ENCODE results near the gene TF.

The TF gene

DNA sequence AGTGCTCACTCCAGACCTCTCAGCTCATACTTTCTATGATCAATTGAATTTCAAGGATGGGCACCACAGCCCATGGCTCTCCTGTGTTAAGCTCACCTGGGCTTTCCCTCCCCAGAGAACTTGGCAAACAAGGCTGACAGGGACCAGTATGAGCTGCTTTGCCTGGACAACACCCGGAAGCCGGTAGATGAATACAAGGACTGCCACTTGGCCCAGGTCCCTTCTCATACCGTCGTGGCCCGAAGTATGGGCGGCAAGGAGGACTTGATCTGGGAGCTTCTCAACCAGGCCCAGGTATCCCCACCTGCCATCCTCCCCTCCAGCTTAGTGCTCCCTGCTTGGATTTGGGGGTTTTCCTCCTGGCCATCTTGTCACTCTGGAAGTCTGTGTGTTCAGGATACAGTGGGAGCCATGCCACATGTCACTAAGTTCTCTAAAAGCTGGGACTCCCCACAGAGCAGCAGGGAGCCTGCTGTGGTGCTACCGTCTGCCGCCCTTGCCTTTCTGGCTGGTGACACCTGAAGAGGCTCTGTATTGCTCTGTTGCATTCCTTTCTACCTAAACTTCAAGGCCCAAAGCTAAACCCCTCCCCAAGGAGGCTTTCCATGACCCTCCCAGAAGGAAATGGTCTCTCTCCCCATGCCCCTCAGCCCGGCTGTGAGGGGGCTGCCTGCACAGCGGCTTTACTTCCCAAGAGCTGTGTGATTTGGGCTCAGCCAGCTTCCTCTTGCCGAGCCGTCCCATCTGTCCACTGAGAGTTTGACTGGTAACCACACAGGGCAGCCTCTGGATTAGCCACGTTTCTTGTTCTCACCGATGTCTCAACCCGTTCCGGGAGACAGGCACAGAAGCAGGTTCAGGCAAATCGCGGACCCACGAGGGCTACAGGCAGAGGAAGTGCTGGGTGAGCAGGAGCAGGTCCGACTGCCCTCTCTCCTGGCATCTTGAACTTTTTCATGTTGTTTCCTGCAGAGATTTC, 10.8 kb downstream of the TF start:
- no peaks in the 10 kb centered on the region for H3K36me3 ChIP-seq (ENCODE audit: control insufficient read depth in 2 of 2, insufficient read depth in 2 of 2, low read length in 2 of 2)
- H3K4me1 ChIP-seq (ENCODE audit: control insufficient read depth, insufficient read depth, low read length): no peaks in the 10 kb centered on the region
- H3K27me3 ChIP-seq (ENCODE audit: control insufficient read depth in 1 of 2, insufficient read depth in 2 of 2, low read length in 2 of 2): no peaks in the 10 kb centered on the region

DNA sequence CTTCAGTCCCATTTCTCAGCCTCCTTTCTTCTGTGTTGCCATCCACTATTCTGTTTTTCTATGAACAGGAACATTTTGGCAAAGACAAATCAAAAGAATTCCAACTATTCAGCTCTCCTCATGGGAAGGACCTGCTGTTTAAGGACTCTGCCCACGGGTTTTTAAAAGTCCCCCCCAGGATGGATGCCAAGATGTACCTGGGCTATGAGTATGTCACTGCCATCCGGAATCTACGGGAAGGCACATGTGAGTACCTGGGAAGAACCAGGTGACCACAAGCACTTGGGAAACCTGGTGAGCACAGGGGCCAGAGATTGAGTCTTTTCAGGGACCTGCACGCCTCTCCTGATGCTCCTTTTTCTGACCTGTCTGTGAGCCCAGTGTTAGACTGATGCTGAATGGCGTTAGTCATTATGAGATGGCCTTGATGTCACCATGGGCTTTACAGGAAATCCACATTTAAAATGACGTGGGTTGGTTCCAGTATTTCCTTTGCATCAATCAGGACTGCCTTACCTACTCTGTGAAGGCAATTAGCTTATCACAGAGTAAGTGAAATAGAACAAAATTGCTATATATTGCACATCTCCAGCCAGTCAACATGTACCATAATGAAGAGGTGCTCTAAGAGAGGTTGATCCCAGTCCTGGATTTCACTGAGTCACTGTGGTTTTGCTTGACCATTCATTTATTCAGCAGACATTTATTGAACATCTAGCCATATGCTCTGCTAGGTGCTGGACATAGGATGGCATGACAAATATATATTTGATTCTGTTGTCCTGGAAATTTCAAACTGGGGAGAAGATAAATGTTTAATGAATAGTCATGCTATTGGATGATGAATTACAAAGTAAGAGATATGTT, 11.7 kb downstream of the TF start:
- no peak overlapping the region for H3K4me3 ChIP-seq (ENCODE audit: low read length in 2 of 2)
- H3K9ac ChIP-seq (ENCODE audit: low read length in 2 of 2): no peak overlapping the region
- H3K36me3 ChIP-seq (ENCODE audit: control insufficient read depth in 2 of 2, insufficient read depth in 2 of 2, low read length in 2 of 2): no peaks in the 10 kb centered on the region
- no peaks in the 10 kb centered on the region for H3K9me3 ChIP-seq (ENCODE audit: control insufficient read depth in 2 of 2, low read length in 2 of 2)
- no peaks in the 10 kb centered on the region for H3K4me1 ChIP-seq (ENCODE audit: control insufficient read depth, insufficient read depth, low read length)
- no peaks in the 10 kb centered on the region for H3K27me3 ChIP-seq (ENCODE audit: control insufficient read depth in 1 of 2, insufficient read depth in 2 of 2, low read length in 2 of 2)
- no peak overlapping the region for H3K27ac ChIP-seq (ENCODE audit: low read length)

More for the DNA sequence above, 10.8 kb downstream of the TF start:
- H3K9ac ChIP-seq (ENCODE audit: low read length in 2 of 2): no peak overlapping the region
- H3K4me3 ChIP-seq (ENCODE audit: low read length in 2 of 2): no peak overlapping the region
- H3K9me3 ChIP-seq (ENCODE audit: control insufficient read depth in 2 of 2, low read length in 2 of 2): no peaks in the 10 kb centered on the region
- no peak overlapping the region for H3K27ac ChIP-seq (ENCODE audit: low read length)

DNA sequence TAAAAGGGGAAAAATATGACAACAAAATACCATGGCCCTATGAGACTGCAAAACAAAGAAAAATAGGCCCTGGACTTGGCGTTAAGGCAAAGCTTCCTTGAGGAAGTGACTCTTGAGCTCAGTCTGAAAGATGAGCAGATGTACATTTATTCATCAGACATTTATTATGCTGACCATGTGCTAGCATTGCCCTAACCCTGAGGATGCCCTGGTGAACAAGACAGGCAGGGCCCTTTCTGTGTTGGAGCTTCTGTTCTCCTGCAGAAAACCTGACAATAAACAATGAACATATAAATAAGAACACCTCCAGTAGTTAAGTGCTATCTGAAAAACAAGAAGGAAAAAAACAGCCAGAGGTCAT, 12.4 kb downstream of the TF start:
- Histone ChIP-seq H3K4me1 (ENCODE audit: control insufficient read depth, insufficient read depth, low read length) (no peaks in the 10 kb centered on the region), H3K36me3 (ENCODE audit: control insufficient read depth in 2 of 2, insufficient read depth in 2 of 2, low read length in 2 of 2) (no peaks in the 10 kb centered on the region), H3K27ac (ENCODE audit: low read length) (no peak overlapping the region), H3K27me3 (ENCODE audit: control insufficient read depth in 1 of 2, insufficient read depth in 2 of 2, low read length in 2 of 2) (no peaks in the 10 kb centered on the region), H3K9ac (ENCODE audit: low read length in 2 of 2) (no peak overlapping the region), H3K9me3 (ENCODE audit: control insufficient read depth in 2 of 2, low read length in 2 of 2) (no peaks in the 10 kb centered on the region), H3K4me3 (ENCODE audit: low read length in 2 of 2) (no peak overlapping the region)

DNA sequence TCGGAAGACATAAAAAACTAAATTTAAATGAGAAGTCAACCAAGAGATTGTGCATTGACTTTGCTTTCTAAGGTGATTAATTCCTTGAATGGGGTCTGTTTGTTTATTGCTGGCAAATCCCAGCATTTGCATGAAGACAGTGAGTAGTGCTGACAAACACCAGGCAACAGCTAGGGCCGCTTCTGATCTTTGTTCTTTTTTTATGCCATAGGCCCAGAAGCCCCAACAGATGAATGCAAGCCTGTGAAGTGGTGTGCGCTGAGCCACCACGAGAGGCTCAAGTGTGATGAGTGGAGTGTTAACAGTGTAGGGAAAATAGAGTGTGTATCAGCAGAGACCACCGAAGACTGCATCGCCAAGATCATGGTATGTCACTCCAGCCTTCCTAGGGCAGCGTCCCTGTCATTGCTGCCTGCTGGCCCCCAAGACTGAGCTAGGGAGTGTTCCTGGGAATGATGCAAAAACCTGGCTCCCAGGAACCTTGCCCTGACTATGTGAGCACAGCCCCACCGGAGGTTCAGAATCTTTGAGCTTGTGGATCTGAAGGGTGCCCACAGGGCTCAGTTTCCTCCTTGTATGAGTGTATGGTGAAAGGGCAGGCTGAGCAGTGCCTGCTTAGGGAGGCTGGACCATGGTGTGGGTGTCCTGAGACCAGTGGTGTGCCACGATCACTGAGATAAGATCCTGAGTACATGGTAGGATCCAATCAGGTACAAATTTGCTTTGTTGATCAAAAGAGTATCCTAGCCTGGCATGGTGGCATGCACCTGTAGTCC, 13.0 kb downstream of the TF start:
- no peak overlapping the region for H3K4me3 ChIP-seq (ENCODE audit: low read length in 2 of 2)
- no peaks in the 10 kb centered on the region for H3K27me3 ChIP-seq (ENCODE audit: control insufficient read depth in 1 of 2, insufficient read depth in 2 of 2, low read length in 2 of 2)
- no peaks in the 10 kb centered on the region for H3K36me3 ChIP-seq (ENCODE audit: control insufficient read depth in 2 of 2, insufficient read depth in 2 of 2, low read length in 2 of 2)
- H3K27ac ChIP-seq (ENCODE audit: low read length): no peak overlapping the region
- no peaks in the 10 kb centered on the region for H3K9me3 ChIP-seq (ENCODE audit: control insufficient read depth in 2 of 2, low read length in 2 of 2)
- no peaks in the 10 kb centered on the region for H3K4me1 ChIP-seq (ENCODE audit: control insufficient read depth, insufficient read depth, low read length)
- H3K9ac ChIP-seq (ENCODE audit: low read length in 2 of 2): no peak overlapping the region

DNA sequence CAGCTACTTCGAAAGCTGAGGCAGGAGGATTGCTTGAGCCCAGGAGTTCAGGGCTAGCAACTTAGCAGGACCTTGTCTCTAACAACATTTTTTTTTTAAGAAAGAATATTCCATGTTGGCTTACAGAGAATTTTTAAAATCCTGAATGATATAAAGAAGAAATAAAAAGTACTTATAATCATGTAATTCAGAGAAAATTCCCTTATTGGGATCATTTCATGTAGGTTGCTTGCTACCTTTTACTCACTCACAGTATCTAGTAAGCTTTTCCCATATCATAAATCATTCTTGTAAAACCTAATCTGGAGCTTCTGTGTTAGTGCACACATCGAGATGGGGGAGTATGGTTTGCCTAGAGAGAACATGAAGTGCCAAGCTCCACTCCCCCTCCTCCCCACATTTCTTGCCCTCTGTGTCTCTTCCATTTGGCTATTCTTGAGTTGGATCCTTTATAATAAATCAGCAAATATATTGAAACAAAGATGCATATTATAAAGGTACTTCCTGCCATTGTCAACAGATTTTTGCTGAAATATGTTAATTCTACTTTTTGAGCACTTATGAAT, 13.6 kb downstream of the TF start:
- H3K27ac ChIP-seq (ENCODE audit: low read length): no peak overlapping the region
- no peaks in the 10 kb centered on the region for H3K9me3 ChIP-seq (ENCODE audit: control insufficient read depth in 2 of 2, low read length in 2 of 2)
- H3K27me3 ChIP-seq (ENCODE audit: control insufficient read depth in 1 of 2, insufficient read depth in 2 of 2, low read length in 2 of 2): no peaks in the 10 kb centered on the region
- no peaks in the 10 kb centered on the region for H3K4me1 ChIP-seq (ENCODE audit: control insufficient read depth, insufficient read depth, low read length)
- no peak overlapping the region for H3K9ac ChIP-seq (ENCODE audit: low read length in 2 of 2)
- no peaks in the 10 kb centered on the region for H3K36me3 ChIP-seq (ENCODE audit: control insufficient read depth in 2 of 2, insufficient read depth in 2 of 2, low read length in 2 of 2)
- no peak overlapping the region for H3K4me3 ChIP-seq (ENCODE audit: low read length in 2 of 2)

DNA sequence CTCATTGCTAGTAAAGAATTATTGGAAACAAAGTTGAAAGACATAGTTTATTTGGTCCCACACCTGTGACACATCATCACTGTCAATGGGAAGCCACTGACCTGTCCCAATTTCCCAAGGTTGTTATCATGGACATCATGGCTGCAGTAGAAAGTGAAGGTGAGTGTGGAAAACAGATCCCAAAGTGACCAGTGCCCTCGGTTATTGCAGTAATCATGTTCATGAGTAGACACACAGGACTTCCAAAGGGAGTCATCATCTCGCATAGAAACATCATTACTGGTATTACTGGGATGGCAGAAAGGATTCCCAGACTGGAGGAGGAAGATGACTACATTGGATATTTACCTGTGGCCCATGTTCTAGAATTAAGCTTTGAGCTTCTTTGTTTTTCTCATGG, 14.7 kb downstream of the TF start:
- no peaks in the 10 kb centered on the region for H3K36me3 ChIP-seq (ENCODE audit: control insufficient read depth in 2 of 2, insufficient read depth in 2 of 2, low read length in 2 of 2)
- H3K27ac ChIP-seq (ENCODE audit: low read length): no peak overlapping the region
- no peak overlapping the region for H3K9ac ChIP-seq (ENCODE audit: low read length in 2 of 2)
- no peak overlapping the region for H3K4me3 ChIP-seq (ENCODE audit: low read length in 2 of 2)
- no peaks in the 10 kb centered on the region for H3K27me3 ChIP-seq (ENCODE audit: control insufficient read depth in 1 of 2, insufficient read depth in 2 of 2, low read length in 2 of 2)
- no peaks in the 10 kb centered on the region for H3K4me1 ChIP-seq (ENCODE audit: control insufficient read depth, insufficient read depth, low read length)
- H3K9me3 ChIP-seq (ENCODE audit: control insufficient read depth in 2 of 2, low read length in 2 of 2): no peaks in the 10 kb centered on the region

DNA sequence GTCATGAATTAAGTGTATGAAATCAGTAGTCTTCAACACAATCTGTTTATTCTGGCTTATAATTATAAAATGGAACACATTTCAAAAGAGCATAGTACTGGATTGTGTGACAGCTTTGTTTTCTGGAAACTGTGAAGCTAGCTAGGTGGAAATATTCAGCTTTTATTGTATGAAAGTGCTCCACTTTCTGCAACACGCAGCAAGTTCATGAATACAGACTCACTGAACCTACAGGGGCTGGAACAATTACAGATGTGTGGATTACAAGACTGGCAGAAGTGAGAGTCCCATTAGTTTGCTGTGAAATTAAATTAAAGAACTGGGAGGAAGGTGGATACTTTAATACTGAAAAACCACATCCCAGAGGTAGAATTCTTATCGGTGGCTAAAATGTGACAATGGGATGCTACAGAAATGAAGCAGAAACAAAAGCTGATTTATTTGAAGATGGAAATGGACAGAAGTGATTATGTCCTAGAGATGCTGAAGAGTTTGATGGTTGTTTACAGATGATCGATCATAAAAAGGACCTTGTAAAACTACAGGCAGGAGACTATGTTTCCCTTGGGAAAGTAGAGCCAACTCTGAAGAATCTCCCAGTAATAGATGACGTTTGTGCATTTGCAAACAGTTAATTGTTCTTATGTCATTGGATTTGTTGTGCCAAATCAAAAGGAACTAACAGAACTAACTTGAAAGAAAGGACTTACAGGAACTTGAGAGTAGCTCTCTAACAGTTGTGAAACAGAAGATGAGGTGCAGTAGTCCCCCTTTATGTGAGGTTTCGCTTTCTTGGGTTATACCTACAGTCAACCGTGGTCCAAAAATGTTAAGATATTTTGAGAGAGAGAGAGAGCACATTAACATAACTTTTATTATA, 15.7 kb downstream of the TF start:
- Histone ChIP-seq H3K36me3 (ENCODE audit: control insufficient read depth in 2 of 2, insufficient read depth in 2 of 2, low read length in 2 of 2) (no peaks in the 10 kb centered on the region), H3K9me3 (ENCODE audit: control insufficient read depth in 2 of 2, low read length in 2 of 2) (no peaks in the 10 kb centered on the region), H3K4me3 (ENCODE audit: low read length in 2 of 2) (no peak overlapping the region), H3K27me3 (ENCODE audit: control insufficient read depth in 1 of 2, insufficient read depth in 2 of 2, low read length in 2 of 2) (no peaks in the 10 kb centered on the region), H3K27ac (ENCODE audit: low read length) (no peak overlapping the region), H3K9ac (ENCODE audit: low read length in 2 of 2) (no peak overlapping the region), H3K4me1 (ENCODE audit: control insufficient read depth, insufficient read depth, low read length) (no peaks in the 10 kb centered on the region)

DNA sequence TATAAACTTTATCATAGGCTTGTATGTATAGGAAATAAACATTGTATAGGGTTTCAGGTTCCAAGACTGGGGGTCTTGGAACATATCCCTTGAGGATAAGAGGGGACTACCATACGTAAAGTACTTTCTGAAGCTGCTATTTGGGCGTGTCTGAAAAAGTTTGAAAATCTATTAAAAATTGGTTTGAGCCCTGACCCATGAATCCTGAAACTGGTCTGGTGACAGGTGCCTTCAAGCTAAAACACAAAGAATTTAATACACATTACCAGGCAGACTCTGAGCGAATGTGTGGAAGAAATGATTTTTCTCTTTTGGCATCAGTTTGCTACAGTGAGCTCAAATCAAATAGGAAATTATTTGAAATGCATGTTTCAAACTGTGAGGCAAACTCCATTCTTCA, 16.3 kb downstream of the TF start:
- Histone ChIP-seq H3K36me3 (ENCODE audit: control insufficient read depth in 2 of 2, insufficient read depth in 2 of 2, low read length in 2 of 2) (no peaks in the 10 kb centered on the region), H3K9me3 (ENCODE audit: control insufficient read depth in 2 of 2, low read length in 2 of 2) (no peaks in the 10 kb centered on the region), H3K27ac (ENCODE audit: low read length) (no peak overlapping the region), H3K9ac (ENCODE audit: low read length in 2 of 2) (no peak overlapping the region), H3K4me3 (ENCODE audit: low read length in 2 of 2) (no peak overlapping the region), H3K27me3 (ENCODE audit: control insufficient read depth in 1 of 2, insufficient read depth in 2 of 2, low read length in 2 of 2) (no peaks in the 10 kb centered on the region), H3K4me1 (ENCODE audit: control insufficient read depth, insufficient read depth, low read length) (no peaks in the 10 kb centered on the region)

DNA sequence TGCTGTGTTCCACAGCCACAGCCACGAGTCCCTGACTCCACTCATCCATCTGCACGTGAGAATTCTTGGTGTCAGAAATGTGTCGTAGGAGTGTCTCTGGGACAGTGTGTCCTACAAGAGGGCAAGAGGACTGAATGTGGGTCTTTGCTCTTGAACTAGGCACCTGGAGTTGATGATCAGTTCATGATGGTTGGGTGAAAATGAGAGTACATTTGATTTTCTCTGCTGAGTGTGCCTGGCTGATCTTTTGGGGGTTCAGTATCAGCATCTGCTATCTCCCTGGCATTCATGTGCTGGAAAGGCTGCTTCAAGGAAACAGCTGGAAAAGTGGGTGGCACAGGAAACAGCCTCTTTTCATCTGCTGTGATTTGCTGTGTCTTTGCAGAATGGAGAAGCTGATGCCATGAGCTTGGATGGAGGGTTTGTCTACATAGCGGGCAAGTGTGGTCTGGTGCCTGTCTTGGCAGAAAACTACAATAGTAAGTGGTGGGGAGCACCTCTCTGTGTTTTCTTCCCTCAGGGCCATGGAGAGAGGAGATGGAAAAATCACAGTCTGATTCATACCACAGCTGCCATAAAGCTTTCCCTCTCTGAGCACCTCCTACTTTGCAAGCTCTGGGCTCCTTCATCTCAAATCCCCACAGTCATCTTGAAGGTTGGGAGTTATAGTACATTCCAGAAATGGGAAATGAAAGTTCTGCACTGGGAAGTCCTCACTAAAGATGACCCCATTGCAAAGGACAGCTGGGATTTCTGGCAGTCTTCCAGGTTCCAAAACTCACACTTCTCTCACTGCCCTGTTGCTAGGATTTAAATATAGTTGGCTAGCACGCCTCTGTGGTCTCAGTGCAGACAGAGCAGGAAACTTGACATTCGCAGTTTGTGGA, 17.8 kb downstream of the TF start:
- Histone ChIP-seq H3K4me3 (ENCODE audit: low read length in 2 of 2) (no peak overlapping the region), H3K27ac (ENCODE audit: low read length) (no peak overlapping the region), H3K27me3 (ENCODE audit: control insufficient read depth in 1 of 2, insufficient read depth in 2 of 2, low read length in 2 of 2) (no peaks in the 10 kb centered on the region), H3K36me3 (ENCODE audit: control insufficient read depth in 2 of 2, insufficient read depth in 2 of 2, low read length in 2 of 2) (no peaks in the 10 kb centered on the region), H3K9me3 (ENCODE audit: control insufficient read depth in 2 of 2, low read length in 2 of 2) (no peaks in the 10 kb centered on the region), H3K4me1 (ENCODE audit: control insufficient read depth, insufficient read depth, low read length) (no peaks in the 10 kb centered on the region), H3K9ac (ENCODE audit: low read length in 2 of 2) (no peak overlapping the region)

All from stomach smooth muscle (tissue), 2 donors.